ENCODE data around the gene TIGD6.
A peak's percentile ranks its signal among the peaks of the same experiment; 100 is the strongest.

Gene TIGD6

DNA sequence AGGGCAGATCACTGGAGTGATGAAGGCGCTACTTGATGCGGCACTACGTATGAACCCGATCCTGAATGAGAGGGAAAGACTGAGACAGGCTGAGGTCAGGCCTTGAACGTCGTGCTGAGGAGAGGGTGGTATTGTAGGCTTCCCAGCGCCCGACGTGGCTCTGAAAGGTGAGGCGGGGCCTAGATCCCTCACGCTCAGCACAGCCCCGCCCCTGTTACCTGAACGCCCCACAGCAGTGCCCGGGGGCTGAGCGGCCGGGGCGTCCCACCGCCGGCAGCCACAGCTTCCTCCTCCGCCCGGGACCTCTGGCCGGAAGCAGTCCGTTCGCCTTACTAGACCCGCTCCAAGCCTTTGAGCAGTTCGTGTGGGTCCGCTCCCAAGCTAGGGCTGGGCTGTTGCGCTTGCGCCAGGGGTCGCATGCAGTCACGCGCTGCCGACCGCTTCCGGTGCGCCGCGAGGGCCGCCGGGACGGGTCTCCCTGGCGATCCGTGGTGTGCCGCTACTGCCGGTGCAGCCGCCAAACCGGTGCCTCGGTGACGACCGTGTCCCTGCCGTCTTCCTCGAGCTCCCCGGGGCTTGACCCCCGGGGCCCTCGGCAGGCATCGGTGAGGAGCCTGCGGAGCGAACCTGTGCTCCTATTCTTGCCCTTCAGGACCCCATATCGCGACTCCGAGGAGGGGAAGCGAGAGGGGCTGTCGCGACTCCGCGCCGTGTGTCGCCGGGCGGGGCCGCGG is at the start of gene TIGD6, which contains the start of gene HMGXB3:
TSS of gene TIGD6 (minus strand) at position 399 of the 734 bp plus-strand sequence. CDS start 4,306 bp downstream, outside the sequence.
TSS of gene HMGXB3 (plus strand) at position 484 of the 734 bp plus-strand sequence. CDS start 4,114 bp downstream, outside the sequence.
- H3K4me3 ChIP-seq (ENCODE audit: low read depth, low read length): peak within 1 kb of the TSS; percentile 88
- TF ChIP-seq, protein P1, sequence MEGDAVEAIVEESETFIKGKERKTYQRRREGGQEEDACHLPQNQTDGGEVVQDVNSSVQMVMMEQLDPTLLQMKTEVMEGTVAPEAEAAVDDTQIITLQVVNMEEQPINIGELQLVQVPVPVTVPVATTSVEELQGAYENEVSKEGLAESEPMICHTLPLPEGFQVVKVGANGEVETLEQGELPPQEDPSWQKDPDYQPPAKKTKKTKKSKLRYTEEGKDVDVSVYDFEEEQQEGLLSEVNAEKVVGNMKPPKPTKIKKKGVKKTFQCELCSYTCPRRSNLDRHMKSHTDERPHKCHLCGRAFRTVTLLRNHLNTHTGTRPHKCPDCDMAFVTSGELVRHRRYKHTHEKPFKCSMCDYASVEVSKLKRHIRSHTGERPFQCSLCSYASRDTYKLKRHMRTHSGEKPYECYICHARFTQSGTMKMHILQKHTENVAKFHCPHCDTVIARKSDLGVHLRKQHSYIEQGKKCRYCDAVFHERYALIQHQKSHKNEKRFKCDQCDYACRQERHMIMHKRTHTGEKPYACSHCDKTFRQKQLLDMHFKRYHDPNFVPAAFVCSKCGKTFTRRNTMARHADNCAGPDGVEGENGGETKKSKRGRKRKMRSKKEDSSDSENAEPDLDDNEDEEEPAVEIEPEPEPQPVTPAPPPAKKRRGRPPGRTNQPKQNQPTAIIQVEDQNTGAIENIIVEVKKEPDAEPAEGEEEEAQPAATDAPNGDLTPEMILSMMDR (IDR thresholded peaks at IDR 0.05; ENCODE audit: low read depth, low read length, missing control alignments): no peak
- DNase-seq (ENCODE audit: low read depth): peak; percentile 88
- in situ Hi-C loops (cut with HindIII; ENCODE audit: low sequenced_read_pairs): loop anchor here (10.0 kb wide), 1 partner anchor 56 kb away; the partner anchor contains the start of gene PDE6A

DNA sequence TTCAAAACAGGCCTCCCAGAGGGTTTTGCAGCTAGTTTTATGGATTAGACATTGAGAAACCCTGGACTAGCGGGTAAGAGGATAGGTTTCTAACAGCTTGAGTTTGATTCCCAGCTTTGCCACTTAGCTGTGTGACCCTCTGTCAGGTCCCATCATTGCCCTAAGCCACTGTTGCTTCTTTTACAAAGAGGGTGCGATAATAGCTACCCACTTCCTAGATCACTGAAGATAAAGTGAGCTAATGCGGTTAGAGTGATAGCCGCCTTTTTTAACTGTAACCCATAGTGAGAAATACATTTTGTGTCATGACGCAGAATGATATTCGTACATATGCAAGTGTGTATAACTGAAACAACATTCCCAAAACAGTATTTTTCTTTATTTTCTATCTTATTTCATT is 45.6 kb upstream of the TIGD6 start:
- TF ChIP-seq, protein P1 (IDR thresholded peaks at IDR 0.05; ENCODE audit: low read depth, low read length, missing control alignments): no peak
- no peak for DNase-seq (ENCODE audit: low read depth)
- H3K4me3 ChIP-seq (ENCODE audit: low read depth, low read length): no peak overlapping the region
- in situ Hi-C loops (cut with HindIII; ENCODE audit: low sequenced_read_pairs): no loop called here

DNA sequence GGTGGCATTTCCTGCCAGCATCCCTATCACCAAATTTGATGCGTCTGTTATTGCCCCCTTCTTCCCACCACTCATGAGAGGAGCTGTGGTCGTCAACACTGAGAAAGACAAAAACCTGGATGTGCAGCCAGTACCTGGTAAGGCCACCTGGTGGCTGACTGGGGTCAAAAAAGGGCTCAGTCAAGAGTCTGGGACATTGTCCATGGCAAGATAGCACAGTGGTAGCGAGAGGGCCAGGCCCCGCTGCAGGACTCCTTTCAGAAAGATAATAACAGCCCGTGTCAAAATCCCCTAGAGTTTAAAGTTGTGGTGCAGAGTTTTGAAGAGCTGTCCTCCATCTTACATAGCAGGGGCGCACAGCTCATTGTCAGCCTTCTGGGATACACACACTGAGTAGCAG is 45.1 kb upstream of the TIGD6 start:
- no peak for DNase-seq (ENCODE audit: low read depth)
- in situ Hi-C loops (cut with HindIII; ENCODE audit: low sequenced_read_pairs): no loop called here
- no peak overlapping the region for H3K4me3 ChIP-seq (ENCODE audit: low read depth, low read length)
- TF ChIP-seq, protein P1 (IDR thresholded peaks at IDR 0.05; ENCODE audit: low read depth, low read length, missing control alignments): no peak

DNA sequence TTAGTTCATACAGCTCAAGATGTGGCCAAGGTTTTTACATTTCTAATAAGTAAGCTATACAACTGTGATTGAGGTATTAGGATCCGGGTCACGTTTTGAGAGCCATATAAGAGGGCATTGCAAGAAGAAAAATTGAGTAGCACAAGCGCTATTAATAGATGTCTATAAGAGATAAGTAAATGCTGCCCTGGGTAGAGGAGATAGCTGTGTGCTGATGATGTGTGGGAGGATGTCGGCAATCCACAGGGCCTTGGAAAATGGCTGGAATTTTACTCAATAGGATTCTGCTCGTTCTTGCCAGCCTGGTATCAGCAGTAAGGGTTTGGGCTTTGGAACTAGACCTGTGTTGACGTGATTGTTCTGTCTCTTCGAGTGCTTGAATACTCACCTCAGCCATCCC is 44.3 kb upstream of the TIGD6 start:
- TF ChIP-seq, protein P1 (IDR thresholded peaks at IDR 0.05; ENCODE audit: low read depth, low read length, missing control alignments): no peak
- DNase-seq (ENCODE audit: low read depth): no peak
- H3K4me3 ChIP-seq (ENCODE audit: low read depth, low read length): no peak overlapping the region
- in situ Hi-C loops (cut with HindIII; ENCODE audit: low sequenced_read_pairs): no loop called here

DNA sequence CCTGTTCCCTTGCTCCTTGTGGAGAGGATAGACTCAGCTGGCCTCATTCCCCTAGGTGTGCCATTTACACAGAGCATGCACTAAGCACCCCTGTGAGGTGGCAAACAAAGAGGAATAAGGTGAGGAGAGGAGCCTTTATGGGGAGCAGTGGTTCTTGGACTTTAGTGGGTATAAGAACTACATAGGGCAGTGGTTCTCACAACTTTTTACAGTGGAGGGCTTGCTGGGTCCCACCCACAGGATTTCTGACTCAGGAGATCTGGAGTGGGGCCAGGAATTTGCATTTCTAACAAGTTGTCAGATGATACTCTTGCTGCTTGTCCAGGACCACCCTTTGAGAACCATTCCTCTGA is 43.9 kb upstream of the TIGD6 start:
- no peak overlapping the region for H3K4me3 ChIP-seq (ENCODE audit: low read depth, low read length)
- TF ChIP-seq, protein P1 (IDR thresholded peaks at IDR 0.05; ENCODE audit: low read depth, low read length, missing control alignments): no peak
- in situ Hi-C loops (cut with HindIII; ENCODE audit: low sequenced_read_pairs): no loop called here
- DNase-seq (ENCODE audit: low read depth): peak; percentile 85

DNA sequence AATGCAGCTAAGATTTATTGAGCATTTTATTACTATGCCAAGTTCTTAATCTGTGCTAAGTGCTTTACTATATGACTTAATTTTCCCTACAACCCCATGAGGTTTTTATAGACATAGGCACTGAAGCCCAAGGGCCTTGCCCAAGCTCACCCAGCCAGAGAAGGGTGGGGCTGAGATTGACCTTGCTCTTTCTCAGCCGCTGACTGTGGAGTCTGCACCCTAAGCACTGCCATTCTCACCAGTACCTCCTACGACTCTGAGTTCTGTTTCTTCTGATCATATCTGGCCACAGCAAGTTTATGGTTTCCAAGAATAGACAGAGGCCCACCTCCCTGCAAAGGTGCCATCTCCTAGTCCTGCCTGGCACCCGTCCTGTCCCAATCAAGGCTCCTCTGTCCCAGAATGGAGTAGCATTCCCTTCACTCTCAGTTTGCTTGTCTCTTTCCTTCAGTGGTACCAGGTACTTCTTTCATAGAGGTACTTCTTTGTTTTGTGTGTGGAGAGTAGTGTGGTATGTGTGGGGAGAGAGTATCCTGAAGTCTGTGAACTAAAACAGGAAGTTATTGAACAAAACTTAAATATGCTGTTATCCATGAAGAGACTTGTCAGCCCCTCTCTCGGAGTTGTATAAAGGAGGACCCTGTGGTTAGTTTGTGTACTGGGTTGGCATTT is 43.3 kb upstream of the TIGD6 start:
- DNase-seq (ENCODE audit: low read depth): no peak
- in situ Hi-C loops (cut with HindIII; ENCODE audit: low sequenced_read_pairs): no loop called here
- no peak overlapping the region for H3K4me3 ChIP-seq (ENCODE audit: low read depth, low read length)
- TF ChIP-seq, protein P1 (IDR thresholded peaks at IDR 0.05; ENCODE audit: low read depth, low read length, missing control alignments): no peak
